Left hindlimb (tissue), 1 donor: ENCODE data around the gene APOH.
"Not testable (repeated sequence)": the region's sequence is repeated elsewhere in the genome, so short reads cannot be mapped to it uniquely, and the experiment has no call there.

Experiments used
- DNase-seq: peaks from one replicate; pipeline ENCODE4 v3.0.0-alpha.2; 2018

APOH gene, protein sequence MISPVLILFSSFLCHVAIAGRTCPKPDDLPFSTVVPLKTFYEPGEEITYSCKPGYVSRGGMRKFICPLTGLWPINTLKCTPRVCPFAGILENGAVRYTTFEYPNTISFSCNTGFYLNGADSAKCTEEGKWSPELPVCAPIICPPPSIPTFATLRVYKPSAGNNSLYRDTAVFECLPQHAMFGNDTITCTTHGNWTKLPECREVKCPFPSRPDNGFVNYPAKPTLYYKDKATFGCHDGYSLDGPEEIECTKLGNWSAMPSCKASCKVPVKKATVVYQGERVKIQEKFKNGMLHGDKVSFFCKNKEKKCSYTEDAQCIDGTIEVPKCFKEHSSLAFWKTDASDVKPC

DNA sequence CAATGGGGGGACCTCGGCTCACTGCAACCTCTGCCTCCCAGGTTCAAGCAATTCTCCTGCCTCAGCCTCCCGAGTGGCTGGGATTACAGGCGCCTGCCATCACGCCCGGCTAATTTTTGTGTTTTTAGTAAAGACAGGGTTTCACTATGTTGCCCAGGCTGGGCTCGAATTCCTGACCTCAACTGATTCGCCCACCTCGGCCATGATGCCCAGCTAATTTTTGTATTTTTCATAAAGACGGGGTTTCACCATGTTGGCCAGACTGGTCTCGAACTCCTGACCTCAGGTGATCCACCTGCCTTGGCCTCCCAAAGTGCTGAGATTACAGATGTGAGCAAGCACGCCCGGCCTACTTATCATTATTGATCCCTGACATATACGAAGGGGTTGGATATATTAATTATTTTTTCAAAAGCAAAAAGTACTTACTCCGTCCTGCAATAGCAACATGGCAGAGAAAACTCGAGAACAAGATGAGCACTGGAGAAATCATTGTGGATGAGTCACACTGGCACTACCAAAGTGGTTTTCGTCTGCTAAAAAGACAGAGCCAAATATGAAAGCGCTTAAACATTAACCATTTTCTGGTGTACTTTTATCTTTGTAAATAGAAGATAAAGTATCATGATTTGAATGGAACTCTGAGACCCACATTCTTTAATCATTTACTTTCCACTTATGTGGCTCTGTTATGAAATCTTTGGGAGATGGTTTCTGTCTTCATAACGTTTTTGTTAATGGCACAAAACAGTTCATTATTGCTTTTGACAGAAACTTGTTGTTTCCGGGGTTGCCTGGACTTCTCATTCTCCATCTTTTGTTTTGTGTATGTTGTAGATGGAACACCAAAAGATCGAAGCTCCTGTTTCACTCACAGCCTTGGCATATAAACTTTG is at the start of gene APOH:
TSS of gene APOH (minus strand) at position 529 of the 896 bp plus-strand sequence. CDS start at position 493, 36 bp downstream.
- DNase-seq: no peak

DNA sequence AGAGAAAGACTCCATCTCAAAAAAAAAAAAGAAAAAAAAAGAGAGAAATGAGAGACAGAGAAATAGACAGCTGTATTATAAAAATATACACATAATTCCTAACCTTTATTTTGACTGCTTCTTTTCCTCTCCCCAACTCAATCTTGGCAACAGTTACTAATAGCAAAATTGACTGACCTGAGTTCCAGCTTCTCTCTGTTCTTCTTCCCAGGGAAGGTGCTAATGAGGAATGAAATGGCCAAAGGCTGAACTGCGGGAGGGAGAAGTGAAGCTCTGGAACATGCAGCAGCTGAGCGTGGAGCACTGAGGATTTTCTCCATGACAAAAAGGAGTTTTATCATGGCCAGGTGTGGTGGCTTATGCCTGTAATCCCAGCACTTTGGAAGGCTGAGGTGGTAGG is 48.0 kb upstream of the APOH start:
- no peak for DNase-seq

DNA sequence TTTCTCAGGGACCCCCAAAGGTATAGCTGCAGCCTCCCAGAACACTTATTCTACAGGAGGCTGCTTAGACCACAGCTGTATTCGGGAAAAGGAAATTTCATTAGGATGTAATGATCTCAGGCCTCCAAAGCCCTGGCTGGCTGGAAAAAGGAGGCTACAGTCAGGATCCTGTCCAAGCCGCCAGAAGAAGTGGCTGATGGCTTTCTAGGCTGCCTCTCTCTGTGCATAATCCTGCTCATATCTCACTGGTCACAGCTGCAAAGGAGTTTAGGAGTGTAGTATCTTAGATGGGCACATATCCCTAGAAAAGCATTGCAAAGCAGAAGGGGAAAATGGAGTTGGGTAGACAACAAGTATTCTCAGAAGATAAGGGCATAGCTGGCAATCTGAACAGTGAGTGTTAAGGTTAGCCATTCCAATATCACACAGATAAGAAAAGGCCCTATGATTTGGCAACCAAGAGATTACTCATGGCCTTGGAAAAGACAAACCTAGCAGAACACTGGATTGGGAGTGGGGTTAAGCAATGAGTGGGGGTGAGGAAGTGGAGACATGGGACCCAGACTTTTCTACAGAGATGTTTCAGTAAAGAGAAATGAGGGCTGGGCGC is 47.2 kb upstream of the APOH start:
- no peak for DNase-seq

GRCh38 chr17:66275651-66276050 is 46.4 kb upstream of the APOH start:
- no peak for DNase-seq

- no peak for DNase-seq
Observed at GRCh38 chr17:66273586-66273848, 44.3 kb upstream of the APOH start.

DNA sequence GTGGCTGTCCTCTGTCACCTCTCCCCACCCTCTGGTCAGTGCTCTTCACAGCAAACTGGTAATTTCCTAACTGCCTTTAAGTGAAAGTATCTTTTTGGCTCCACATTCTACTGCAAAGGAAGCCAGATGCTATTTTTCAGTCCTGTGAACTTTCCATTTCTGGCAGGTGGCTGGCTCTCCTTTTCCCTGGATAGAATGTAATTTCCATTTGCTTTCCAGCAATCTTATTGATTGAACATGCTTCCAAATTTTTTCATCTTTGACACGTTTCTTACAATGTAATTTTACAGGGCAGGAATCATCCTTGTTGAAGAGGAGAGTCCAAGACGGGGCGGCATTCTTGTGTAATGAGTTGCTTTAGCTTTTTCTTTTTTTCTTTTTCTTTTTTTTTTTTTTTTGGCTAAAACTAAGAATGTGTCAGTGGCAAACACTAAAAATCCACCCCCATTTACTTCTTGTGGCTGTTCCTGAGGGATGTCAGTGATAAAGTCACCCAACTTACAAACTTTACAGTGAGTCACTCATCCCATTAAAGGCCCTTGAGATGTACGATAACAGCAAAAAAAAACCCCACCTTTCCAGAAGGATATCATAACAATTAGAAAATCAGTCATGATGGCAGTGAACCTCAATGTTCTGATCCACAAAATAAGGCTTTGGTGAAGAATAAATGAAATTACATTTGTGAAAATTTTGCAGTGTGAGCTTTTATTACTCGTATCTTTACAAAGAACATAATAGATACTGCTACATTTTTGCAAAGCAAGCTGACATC is 43.8 kb upstream of the APOH start:
- DNase-seq: peak; percentile 36

- no peak for DNase-seq
Observed at GRCh38 chr17:66271512-66271911, 42.3 kb upstream of the APOH start.

DNA sequence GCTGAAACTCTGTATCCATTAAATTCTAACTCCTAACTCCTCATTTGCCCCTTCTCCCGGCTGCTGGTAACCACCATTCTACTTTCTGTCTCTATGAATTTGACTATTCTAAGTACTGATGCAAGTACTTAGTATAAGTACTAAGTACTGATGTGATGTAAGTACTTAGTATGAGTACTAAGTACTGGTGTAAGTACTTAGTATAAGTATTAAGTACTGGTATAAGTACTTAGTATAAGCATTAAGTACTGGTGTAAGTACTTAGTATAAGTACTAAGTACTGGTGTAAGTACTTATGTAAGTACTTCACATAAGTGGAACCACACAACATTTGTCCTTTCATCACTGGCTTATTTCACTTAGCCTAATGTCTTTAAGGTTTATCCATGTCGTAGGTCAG is 40.9 kb upstream of the APOH start:
- no peak for DNase-seq

- no peak for DNase-seq
Observed at GRCh38 chr17:66268247-66268927, 39.2 kb upstream of the APOH start.

DNA sequence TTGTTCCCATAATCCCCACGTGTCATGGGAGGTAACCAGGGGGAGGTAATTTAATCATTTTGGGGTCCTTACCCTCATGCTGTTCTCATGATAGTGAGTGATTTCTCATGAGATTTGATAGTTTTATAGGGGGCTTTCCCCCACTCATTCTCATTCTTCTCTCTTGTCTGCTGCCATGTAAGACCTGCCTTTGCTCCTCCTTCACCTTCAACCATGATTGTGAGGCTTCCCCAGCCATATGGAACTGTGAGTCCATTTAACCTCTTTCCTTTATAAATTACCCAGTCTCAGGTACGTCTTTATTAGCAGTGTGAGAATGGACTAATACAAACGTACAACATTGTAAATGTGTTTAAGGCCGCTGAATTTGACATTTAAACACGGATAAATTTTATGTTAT is 35.5 kb upstream of the APOH start:
- no peak for DNase-seq

DNA sequence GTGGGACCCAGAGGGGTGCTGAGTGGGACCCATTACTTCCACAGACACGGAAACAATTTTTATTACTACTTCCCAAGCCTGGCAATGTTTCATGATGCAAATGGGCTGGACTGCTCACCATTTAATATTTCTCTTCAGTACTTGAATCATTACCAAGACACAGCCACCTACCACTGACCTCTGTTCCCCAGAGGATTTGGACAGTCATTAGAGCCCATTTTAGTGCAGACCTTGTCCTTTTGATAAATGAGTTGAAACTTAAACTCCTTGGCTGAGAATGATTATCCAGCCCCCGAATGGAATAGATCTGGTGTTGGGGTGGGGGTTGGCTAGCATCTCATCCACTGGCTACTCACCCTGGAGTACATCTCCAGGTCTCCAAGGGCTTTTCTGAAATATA is 33.6 kb upstream of the APOH start:
- no peak for DNase-seq

DNA sequence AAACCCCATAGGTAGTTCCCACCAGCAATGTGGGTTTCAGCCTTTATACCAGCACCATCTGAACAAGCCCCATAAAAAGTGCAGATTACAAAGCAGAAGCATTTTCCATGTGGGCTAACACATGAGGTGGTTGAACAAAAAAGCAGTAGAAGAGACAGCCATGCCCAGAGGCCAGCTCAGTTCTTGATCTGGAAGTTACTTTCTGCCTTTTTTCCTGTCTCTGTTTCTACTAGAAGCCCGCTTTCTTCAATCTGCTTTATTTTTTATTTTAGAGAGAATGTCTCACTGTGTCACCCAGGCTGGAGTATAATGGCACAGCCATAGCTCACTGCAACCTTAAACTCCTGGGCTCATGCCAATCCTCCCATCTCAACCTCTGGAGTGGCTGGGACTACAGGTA is 31.5 kb upstream of the APOH start:
- DNase-seq: no peak

GRCh38 chr17:66260275-66260674 is 31.1 kb upstream of the APOH start:
- DNase-seq: no peak

DNA sequence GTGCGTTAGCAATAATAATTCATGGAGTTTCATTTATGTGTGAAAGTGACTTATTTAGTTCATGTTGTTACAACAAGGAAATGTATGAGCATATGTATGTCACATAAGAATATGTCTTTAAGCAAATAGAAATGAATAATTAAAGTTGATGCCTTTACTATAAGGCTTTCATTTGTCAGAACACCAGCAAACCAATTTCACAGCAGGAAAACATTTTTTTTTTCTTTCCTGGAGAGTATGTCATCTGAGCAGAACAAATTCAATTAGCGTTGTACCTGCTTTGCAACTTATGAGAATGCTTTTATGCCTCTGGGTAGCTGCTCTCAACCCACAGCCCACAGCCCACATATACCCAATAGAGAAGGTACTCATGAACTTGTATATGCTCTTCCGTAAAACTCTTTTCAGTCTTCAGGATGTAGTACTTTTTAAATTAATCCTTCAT is 26.3 kb upstream of the APOH start:
- DNase-seq: no peak

DNA sequence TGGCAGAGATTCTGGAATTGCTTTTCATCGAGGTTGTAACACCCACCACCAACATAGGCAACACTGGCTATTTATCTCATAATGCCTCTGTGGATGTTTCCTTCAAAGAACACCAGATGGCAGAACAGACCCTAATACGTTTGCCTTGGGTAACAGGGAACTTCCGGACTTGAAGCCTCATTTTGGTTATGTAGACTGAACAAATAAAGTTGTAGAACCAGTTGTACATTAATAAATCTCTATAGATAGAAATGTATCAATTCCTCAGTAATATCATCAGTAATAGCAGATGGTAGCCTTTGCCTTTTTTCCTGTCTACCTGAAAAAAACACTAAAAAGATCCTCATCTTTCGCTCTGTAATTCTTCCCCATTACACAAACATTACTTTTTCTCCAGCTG is 25.9 kb upstream of the APOH start:
- DNase-seq: no peak

GRCh38 chr17:66253458-66253857 is 24.2 kb upstream of the APOH start:
- not testable (repeated sequence) for DNase-seq

GRCh38 chr17:66250686-66251085 is 21.5 kb upstream of the APOH start:
- DNase-seq: no peak

DNA sequence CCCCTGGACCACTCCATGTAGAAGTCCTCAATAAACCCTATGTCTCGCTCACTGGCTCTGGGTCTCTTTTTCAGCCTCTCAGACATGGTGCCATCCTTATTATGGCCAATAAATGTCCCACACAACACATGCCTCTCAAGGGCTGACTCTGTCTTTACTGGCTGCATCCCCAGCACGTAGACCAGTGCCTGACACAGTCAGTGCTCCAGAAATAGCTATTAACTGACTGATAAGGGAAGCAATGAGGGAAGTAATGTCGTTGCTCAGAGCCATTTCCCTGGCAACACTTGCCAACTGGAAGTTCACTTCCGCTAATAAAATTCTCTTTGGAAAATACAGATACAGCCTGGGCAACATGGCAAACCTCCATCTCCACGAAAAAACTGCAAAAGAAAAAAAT is 19.1 kb upstream of the APOH start:
- DNase-seq: no peak

DNA sequence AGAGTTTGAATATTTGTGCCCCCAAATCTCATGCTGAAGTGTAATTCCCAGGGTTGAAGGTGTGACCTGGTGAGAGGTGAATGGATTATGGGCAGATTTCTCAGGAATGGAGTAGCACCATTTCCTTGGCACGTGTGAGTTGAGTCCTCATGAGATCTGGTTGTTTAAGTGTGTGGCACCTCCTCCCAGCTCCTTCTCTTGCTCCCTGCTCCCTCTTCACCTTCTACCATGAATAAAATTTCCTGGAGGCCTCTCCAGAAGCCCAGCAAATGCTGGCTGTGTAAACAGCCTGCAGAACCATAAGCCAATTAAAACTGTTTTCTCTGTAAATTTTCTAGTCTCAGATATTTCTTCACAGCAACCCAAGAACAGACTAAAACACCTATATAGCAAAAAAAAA is 12.6 kb upstream of the APOH start:
- DNase-seq: no peak

GRCh38 chr17:66240630-66241029 is 11.4 kb upstream of the APOH start:
- DNase-seq: no peak

DNA sequence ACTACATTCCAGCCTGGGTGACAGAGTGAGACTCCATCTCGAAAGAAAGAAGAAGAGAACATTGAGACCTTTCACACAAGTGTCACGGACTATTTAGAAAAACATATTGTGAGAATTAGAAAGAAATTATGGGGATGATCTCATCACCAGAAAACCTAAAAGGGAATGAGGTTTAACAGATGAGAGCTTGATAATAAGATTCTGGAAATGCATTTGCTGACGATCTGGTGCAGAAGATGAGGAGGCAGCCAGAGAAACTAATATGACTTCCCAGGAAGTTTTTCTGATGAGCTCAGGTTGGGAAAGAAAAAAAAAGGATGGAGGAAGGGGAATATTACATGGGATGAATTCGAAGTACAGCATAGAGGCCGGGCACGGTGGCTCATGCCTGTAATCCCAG is 10.8 kb upstream of the APOH start:
- no peak for DNase-seq

GRCh38 chr17:66235377-66235994 is 6.3 kb upstream of the APOH start:
- DNase-seq: no peak
